ENCODE measurements around the gene BOLA1. TPM values are rescaled to one million over a fixed set of nuclear protein-coding genes. Genes with fewer than 3 reads are reported as not detected.
"Not testable (repeated sequence)": the region's sequence is repeated elsewhere in the genome, so short reads cannot be mapped to it uniquely, and the experiment has no call there.

BOLA1 gene
- total RNA-seq, 4 donors from 2014 or later: 7.4 to 61.0 (median 31.5) TPM

DNA sequence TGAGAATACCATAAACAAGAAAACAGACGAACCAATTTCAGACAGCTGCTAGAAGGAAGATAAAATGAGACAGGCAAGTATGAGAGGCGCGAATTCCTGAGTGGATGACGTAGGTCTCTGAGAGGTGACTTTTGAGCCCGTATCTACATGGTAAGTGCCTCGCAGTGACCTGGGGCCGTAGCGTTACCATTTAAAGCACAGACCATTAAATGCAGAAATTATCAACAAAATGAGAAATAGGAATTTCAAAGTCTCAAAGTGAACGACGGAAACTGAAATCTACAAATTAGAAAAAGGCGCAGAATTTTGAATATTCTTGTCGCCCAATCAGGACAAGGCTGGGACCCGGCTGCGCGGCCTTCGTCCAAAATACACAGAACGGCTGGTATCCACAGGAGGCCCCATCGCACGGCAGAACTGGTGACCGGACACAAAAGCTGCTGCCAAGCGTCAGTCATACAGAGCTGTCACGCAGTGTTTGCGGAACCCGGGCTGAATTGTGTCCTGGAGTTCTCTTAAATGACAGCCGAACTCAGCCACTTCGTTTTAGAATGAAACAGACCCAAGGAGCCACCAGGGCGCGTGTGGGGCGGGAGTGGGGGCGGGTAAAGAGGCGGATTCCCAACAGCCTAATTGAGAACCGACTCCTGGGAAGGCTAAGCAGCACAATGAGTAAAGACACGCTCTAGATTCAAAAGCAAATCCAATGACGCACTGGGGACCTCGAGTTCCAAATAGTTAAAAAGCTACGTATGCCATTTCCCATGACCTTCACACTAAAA is 13.8 kb upstream of the BOLA1 start:
- Histone ChIP-seq H3K36me3 (no peaks in the 10 kb centered on the region), H3K27me3 (no peaks in the 10 kb centered on the region), H3K9me3 (no peaks in the 10 kb centered on the region), H3K4me3 (peak overlapping the region; percentile 61 to 81 (median 66)), H3K4me1 (peaks cover 0 to 25% (median 13%) of the 10 kb centered on the region in 4 donors), H3K27ac (peak overlapping the region; percentile 97 to 100 (median 98))
- 0% methylated on average over 15 to 36 of the region's 36 CpGs for WGBS, 2 donors (ENCODE audit: low coverage in 1 of 2)
- intact Hi-C loops (cut with DNase I; ENCODE audit: low total_unique reads) (no loop called here), in situ Hi-C loops (cut with MboI; ENCODE audit: low pct_ligation_motif_present in 1 of 4, low pct_unique_long_range_greater_than_20kb in 1 of 4, low sequenced_read_pairs in 3 of 4) (no loop called here)
- TF ChIP-seq POLR2AphosphoS5 (IDR thresholded peaks at IDR 0.05) (peak; percentile 53 to 85 (median 76)), EP300 (IDR thresholded peaks at IDR 0.05; ENCODE audit: low read depth) (no peak), POLR2A (IDR thresholded peaks at IDR 0.05) (peak; percentile 52)
- TF ChIP-seq, protein P1, sequence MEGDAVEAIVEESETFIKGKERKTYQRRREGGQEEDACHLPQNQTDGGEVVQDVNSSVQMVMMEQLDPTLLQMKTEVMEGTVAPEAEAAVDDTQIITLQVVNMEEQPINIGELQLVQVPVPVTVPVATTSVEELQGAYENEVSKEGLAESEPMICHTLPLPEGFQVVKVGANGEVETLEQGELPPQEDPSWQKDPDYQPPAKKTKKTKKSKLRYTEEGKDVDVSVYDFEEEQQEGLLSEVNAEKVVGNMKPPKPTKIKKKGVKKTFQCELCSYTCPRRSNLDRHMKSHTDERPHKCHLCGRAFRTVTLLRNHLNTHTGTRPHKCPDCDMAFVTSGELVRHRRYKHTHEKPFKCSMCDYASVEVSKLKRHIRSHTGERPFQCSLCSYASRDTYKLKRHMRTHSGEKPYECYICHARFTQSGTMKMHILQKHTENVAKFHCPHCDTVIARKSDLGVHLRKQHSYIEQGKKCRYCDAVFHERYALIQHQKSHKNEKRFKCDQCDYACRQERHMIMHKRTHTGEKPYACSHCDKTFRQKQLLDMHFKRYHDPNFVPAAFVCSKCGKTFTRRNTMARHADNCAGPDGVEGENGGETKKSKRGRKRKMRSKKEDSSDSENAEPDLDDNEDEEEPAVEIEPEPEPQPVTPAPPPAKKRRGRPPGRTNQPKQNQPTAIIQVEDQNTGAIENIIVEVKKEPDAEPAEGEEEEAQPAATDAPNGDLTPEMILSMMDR (IDR thresholded peaks at IDR 0.05): peak in 3 of 5 experiments; percentile 7 to 19 (median 12)
- peak; percentile 86 for DNase-seq

DNA sequence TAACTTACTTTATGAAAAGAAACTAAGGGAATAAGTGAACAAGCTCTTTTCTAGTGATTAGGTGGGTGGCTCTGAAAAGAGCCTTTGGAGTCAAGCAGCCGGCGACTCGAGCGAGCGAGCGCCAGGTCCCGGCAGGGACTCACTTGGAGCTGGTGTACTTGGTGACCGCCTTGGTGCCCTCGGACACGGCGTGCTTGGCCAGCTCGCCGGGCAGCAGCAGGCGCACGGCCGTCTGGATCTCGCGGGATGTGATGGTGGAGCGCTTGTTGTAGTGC is 13.3 kb upstream of the BOLA1 start:
- Histone ChIP-seq H3K27ac (peak overlapping the region; percentile 97 to 100 (median 98)), H3K4me1 (peaks cover 0 to 25% (median 13%) of the 10 kb centered on the region in 4 donors), H3K4me3 (peak overlapping the region; percentile 61 to 81 (median 66))
- intact Hi-C loops (cut with DNase I; ENCODE audit: low total_unique reads); H3K9me3 ChIP-seq; in situ Hi-C loops (cut with MboI; ENCODE audit: low pct_ligation_motif_present in 1 of 4, low pct_unique_long_range_greater_than_20kb in 1 of 4, low sequenced_read_pairs in 3 of 4); DNase-seq; H3K27me3 ChIP-seq; H3K36me3 ChIP-seq: not testable (repeated sequence)
- 0% methylated on average over 1 to 19 of the region's 19 CpGs for WGBS, 2 donors (ENCODE audit: low coverage in 1 of 2)

DNA sequence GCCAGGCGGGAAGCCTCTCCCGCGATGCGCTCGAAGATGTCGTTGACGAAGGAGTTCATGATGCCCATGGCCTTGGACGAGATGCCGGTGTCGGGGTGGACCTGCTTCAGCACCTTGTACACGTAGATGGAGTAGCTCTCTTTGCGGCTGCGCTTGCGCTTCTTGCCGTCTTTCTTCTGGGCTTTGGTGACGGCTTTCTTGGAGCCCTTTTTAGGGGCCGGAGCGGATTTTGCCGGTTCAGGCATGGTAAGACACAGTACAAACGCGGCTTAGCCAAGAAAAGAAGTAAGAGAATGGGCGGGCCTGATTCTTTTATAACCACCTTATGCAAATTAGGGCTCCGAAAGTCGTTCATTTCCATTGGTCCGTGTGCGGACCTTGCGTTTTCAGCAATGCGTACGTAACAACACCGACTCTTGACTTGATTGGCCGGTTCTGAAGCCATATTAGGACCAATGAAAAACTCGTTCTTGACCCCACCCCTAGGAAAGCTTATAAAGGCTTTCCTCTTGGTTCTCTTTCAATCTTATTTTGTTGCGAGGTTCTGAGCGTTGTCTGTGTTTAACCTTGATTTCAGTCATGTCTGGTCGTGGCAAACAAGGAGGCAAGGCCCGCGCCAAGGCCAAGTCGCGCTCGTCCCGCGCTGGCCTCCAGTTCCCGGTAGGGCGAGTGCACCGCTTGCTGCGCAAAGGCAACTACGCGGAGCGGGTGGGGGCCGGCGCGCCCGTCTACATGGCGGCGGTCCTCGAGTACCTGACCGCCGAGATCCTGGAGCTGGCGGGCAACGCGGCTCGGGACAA is 12.8 kb upstream of the BOLA1 start:
- TF ChIP-seq EP300 (IDR thresholded peaks at IDR 0.05; ENCODE audit: low read depth) (peak; percentile 52), POLR2AphosphoS5 (IDR thresholded peaks at IDR 0.05) (peak; percentile 100), POLR2A (IDR thresholded peaks at IDR 0.05) (peak; percentile 100)
- TF ChIP-seq, protein P1 (IDR thresholded peaks at IDR 0.05): peak in 2 of 5 experiments; percentile 17 to 25
- H3K27ac ChIP-seq: peak overlapping the region; percentile 97 to 100 (median 98)
- H3K36me3 ChIP-seq: no peaks in the 10 kb centered on the region
- H3K4me1 ChIP-seq: peaks cover 0 to 25% (median 13%) of the 10 kb centered on the region in 4 donors
- no peaks in the 10 kb centered on the region for H3K27me3 ChIP-seq
- in situ Hi-C loops (cut with MboI; ENCODE audit: low pct_ligation_motif_present in 1 of 4, low pct_unique_long_range_greater_than_20kb in 1 of 4, low sequenced_read_pairs in 3 of 4) (no loop called here), intact Hi-C loops (cut with DNase I; ENCODE audit: low total_unique reads) (no loop called here)
- H3K9me3 ChIP-seq: no peaks in the 10 kb centered on the region
- H3K4me3 ChIP-seq: peak overlapping the region; percentile 61 to 81 (median 66)
- DNase-seq: peak; percentile 88
- WGBS, 2 donors (ENCODE audit: low coverage in 1 of 2): 0% methylated on average over 13 to 50 of the region's 62 CpGs

DNA sequence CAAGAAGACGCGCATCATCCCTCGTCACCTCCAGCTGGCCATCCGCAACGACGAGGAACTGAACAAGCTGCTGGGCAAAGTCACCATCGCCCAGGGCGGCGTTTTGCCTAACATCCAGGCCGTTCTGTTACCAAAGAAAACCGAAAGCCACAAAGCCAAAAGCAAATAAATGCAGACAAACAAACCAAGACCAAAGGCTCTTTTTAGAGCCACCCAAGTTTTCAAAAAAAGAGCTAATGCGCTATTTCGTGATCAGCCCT is 12.2 kb upstream of the BOLA1 start:
- Histone ChIP-seq H3K27ac (peak overlapping the region; percentile 97 to 100 (median 98)), H3K4me3 (peak overlapping the region; percentile 41 to 76 (median 61)), H3K4me1 (peaks cover 0 to 25% (median 13%) of the 10 kb centered on the region in 4 donors)
- H3K27me3 ChIP-seq; intact Hi-C loops (cut with DNase I; ENCODE audit: low total_unique reads); DNase-seq; H3K36me3 ChIP-seq; H3K9me3 ChIP-seq; in situ Hi-C loops (cut with MboI; ENCODE audit: low pct_ligation_motif_present in 1 of 4, low pct_unique_long_range_greater_than_20kb in 1 of 4, low sequenced_read_pairs in 3 of 4): not testable (repeated sequence)
- WGBS, 2 donors (ENCODE audit: low coverage in 1 of 2): 2% methylated on average over 11 of the region's 13 CpGs; no CpG with 5 or more reads in 1 of the 2 donors

DNA sequence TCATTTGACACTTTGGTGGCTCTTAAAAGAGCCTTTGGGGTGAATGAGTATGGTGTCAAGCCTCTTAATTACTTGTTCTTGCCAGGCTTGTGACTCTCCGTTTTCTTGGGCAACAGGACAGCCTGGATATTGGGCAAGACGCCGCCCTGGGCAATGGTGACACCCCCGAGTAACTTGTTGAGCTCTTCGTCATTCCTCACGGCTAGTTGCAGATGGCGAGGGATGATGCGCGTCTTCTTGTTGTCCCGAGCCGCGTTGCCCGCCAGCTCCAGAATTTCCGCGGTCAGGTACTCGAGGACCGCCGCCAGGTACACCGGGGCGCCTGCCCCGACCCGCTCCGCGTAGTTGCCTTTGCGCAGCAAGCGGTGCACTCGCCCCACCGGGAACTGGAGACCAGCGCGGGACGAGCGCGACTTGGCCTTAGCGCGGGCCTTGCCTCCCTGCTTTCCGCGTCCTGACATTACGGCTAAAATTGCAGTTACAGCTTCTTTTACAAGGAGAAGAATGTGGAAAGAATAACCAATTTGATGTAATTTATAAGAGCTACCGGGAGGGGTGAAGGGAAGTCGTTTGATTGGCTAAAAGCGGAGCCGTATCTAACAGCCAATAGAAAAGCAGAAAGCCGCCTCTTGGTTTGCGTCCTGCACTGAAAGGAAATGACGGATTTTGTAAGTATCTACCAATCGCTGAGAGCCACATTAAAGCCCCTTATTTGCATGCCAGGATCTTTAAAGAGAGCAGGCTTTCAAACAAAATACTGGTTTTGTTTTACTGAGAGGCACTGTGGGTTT is 11.7 kb upstream of the BOLA1 start:
- peak overlapping the region; percentile 97 to 100 (median 98) for H3K27ac ChIP-seq
- intact Hi-C loops (cut with DNase I; ENCODE audit: low total_unique reads): no loop called here
- peak overlapping the region; percentile 41 to 76 (median 61) for H3K4me3 ChIP-seq
- TF ChIP-seq EP300 (IDR thresholded peaks at IDR 0.05; ENCODE audit: low read depth) (no peak), POLR2AphosphoS5 (IDR thresholded peaks at IDR 0.05) (peak; percentile 84 to 99 (median 99)), POLR2A (IDR thresholded peaks at IDR 0.05) (peak; percentile 98)
- TF ChIP-seq, protein P1 (IDR thresholded peaks at IDR 0.05): peak in 2 of 5 experiments; percentile 38 to 42
- no peaks in the 10 kb centered on the region for H3K9me3 ChIP-seq
- in situ Hi-C loops (cut with MboI; ENCODE audit: low pct_ligation_motif_present in 1 of 4, low pct_unique_long_range_greater_than_20kb in 1 of 4, low sequenced_read_pairs in 3 of 4): no loop called here
- peak; percentile 81 for DNase-seq
- no peaks in the 10 kb centered on the region for H3K27me3 ChIP-seq
- H3K36me3 ChIP-seq: no peaks in the 10 kb centered on the region
- H3K4me1 ChIP-seq: peaks cover 0 to 25% (median 13%) of the 10 kb centered on the region in 4 donors
- 0 to 4% methylated on average over 9 to 37 of the region's 46 CpGs for WGBS, 2 donors (ENCODE audit: low coverage in 1 of 2)
